RPMI8226 (cell line): ENCODE results near the gene OR4M2.
"Not testable (repeated sequence)": the region's sequence is repeated elsewhere in the genome, so short reads cannot be mapped to it uniquely, and the experiment has no call there.

Experiments used
- DNase-seq: peaks from one replicate; pipeline ENCODE4 v3.0.0-alpha.2; 2015

Gene OR4M2

DNA sequence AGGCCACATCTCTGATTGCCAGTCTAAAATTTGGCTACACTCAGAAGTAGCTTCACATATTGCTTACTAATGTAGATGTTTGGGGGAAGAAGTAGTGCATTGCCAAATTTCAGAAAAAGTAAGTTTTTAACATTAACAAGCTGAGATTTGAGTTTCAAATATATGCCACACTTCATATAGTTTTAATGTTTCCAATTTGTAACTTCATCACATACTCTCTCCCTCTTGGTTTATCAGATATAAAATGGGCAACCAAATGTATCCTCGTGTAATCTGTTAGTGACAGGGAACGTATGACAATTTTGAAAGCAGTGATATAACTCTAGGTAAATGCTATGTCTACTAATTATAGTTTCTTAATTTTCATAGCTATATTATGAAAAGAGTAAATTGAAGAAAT is at the start of gene OR4M2:
TSS of gene OR4M2 (plus strand) at position 301 of the 400 bp plus-strand sequence. CDS start at position 399, 98 bp downstream.
- not testable (repeated sequence) for DNase-seq

DNA sequence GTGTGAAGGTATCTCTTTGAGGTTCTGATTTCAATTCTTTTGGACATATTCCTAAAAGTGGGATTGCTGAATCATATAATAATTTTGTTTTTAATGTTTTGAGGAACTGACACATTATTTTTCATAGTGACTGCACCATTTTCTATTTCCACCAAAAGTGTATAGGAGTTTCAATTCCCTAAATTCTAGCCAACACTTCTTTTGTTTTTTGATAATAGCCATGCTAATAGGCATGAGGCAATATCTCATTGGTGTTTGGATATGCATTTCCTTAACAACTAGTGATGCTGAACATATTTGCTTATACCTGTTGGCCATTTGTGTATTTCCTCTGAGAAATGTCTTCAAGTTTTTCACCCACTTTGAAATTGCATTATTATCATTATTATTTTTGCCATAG is 11.1 kb upstream of the OR4M2 start:
- DNase-seq = not testable (repeated sequence)

DNA sequence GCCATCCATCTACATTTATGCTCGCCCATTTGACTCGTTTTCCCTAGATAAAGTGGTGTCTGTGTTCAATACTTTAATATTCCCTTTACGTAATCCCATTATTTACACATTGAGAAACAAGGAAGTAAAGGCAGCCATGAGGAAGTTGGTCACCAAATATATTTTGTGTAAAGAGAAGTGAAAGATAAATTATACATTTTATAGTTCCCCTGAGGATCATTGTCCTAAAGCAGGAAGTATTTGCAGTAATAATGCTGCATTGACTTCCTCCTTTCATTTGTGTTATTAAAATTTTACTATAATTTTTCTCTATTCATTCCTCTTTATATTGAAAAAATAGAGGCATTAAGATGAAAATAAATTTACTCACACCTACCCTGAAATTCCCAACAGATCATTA is 1.1 kb downstream of the OR4M2 start:
- DNase-seq = not testable (repeated sequence)

DNA sequence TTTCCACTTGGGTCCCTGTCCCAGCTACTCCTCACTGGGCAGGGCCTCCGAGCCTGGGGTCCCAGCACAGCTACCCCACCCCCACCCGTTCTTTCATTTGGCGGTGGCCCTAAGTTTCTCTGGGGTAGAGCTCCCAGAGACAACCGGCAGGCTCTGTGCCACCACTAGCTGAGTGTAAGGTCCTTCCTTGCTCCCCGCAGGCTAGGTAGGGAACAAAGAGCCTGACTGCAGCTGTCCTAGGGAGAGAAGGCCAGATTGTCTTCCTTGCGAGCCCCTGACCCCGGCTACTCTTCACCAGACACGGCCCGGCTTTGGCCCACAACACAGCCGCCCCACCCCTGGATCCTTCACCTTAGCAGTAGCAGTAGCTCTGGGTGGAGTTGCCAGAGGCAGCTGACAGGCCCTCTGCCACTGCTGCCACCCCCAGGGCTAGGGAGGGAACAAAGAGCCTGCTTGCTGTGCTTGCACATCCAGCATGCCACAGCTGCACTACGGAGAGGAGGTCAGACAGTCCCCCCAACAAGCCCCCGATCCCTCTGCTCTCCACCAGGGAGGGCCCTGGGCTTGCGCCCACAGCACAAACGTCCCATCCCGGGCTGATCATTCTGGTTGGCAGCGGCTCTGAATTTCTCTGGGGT is 18.4 kb downstream of the OR4M2 start:
- not testable (repeated sequence) for DNase-seq

- DNase-seq = not testable (repeated sequence)
Measured at GRCh38 chr15:22099289-22099891, 19.1 kb downstream of the OR4M2 start.

DNA sequence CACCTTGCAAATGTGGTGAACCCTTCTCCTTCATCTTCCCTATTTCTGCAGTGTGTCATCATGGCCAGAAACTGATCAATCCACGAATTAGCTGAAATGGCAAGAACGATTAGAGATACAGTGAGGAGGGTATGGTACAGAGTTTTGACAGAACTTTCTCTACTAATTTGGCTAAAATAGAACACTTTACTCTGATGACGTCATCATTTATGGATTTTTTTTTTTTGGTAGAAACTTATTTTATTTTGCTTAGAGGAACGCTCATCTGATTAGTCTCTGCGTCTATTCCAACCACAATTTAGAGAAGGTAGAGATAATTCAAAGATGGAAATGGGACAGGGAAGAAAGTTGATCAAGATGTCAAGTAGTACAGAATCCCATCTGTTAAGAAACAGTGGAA is 41.7 kb downstream of the OR4M2 start:
- not testable (repeated sequence) for DNase-seq
